ENCODE measurements around the gene DBX1.

Gene DBX1

GRCh38 chr11:20163783-20164481, 3.7 kb upstream of the DBX1 start:
- no peak overlapping the region for H2BK5ac ChIP-seq (ENCODE audit: low read length)
- no peak overlapping the region for H3K27ac ChIP-seq (ENCODE audit: low read depth, low read length)
- H3K4me1 ChIP-seq (ENCODE audit: control insufficient read depth, low read depth, low read length): peaks cover 3% of the 10 kb centered on the region
- H3K23ac ChIP-seq (ENCODE audit: low read length): no peak overlapping the region
- no peak overlapping the region for H4K5ac ChIP-seq (ENCODE audit: low read length)
- no peaks in the 10 kb centered on the region for H3K36me3 ChIP-seq (ENCODE audit: control insufficient read depth, insufficient read depth, low read length)
- H2BK120ac ChIP-seq (ENCODE audit: low read depth, low read length): no peak overlapping the region
- H3K79me2 ChIP-seq (ENCODE audit: control insufficient read depth, insufficient read depth, low read length): no peaks in the 10 kb centered on the region
- H3K56ac ChIP-seq (ENCODE audit: low read length): no peak overlapping the region
- WGBS (ENCODE audit: extremely low coverage, insufficient coverage, low lambda C conversion rate): no CpG with 5 or more reads among the region's 26 CpGs
- H3K18ac ChIP-seq (ENCODE audit: low read length): no peak overlapping the region
- H3K79me1 ChIP-seq (ENCODE audit: low read length): no peaks in the 10 kb centered on the region
- peaks cover 54% of the 10 kb centered on the region for H3K27me3 ChIP-seq (ENCODE audit: insufficient read depth, low read length, poor library complexity)
- H3K4ac ChIP-seq (ENCODE audit: low read depth, low read length): no peak overlapping the region
- H3K4me3 ChIP-seq (ENCODE audit: low read length): peak overlapping the region; percentile 19
- no peak overlapping the region for H4K8ac ChIP-seq (ENCODE audit: low read depth, low read length)
- H3K4me2 ChIP-seq (ENCODE audit: low read length): peak overlapping the region; percentile 52
- H2BK15ac ChIP-seq (replicated peaks; ENCODE audit: low read depth): no peak overlapping the region
- H3K9ac ChIP-seq (ENCODE audit: low read length): peak overlapping the region; percentile 4
- no peak overlapping the region for H2AK5ac ChIP-seq (ENCODE audit: low read length)
- DNase-seq: no peak

GRCh38 chr11:20162824-20163782, 2.8 kb upstream of the DBX1 start:
- WGBS (ENCODE audit: extremely low coverage, insufficient coverage, low lambda C conversion rate): no CpG with 5 or more reads among the region's 61 CpGs
- Histone ChIP-seq H2BK120ac (ENCODE audit: low read depth, low read length) (no peak overlapping the region), H3K4ac (ENCODE audit: low read depth, low read length) (no peak overlapping the region), H3K4me3 (ENCODE audit: low read length) (peak overlapping the region; percentile 19), H3K9ac (ENCODE audit: low read length) (peak overlapping the region; percentile 4), H3K27ac (ENCODE audit: low read depth, low read length) (no peak overlapping the region), H2BK5ac (ENCODE audit: low read length) (no peak overlapping the region), H3K18ac (ENCODE audit: low read length) (no peak overlapping the region), H3K4me1 (ENCODE audit: control insufficient read depth, low read depth, low read length) (peaks cover 3% of the 10 kb centered on the region), H4K8ac (ENCODE audit: low read depth, low read length) (no peak overlapping the region), H3K27me3 (ENCODE audit: insufficient read depth, low read length, poor library complexity) (peaks cover 61% of the 10 kb centered on the region), H3K23ac (ENCODE audit: low read length) (no peak overlapping the region), H3K79me1 (ENCODE audit: low read length) (no peaks in the 10 kb centered on the region), H3K36me3 (ENCODE audit: control insufficient read depth, insufficient read depth, low read length) (no peaks in the 10 kb centered on the region), H2AK5ac (ENCODE audit: low read length) (no peak overlapping the region), H2BK15ac (replicated peaks; ENCODE audit: low read depth) (no peak overlapping the region), H3K79me2 (ENCODE audit: control insufficient read depth, insufficient read depth, low read length) (no peaks in the 10 kb centered on the region), H4K5ac (ENCODE audit: low read length) (no peak overlapping the region), H3K56ac (ENCODE audit: low read length) (peak overlapping the region; percentile 49), H3K4me2 (ENCODE audit: low read length) (peak overlapping the region; percentile 52)
- DNase-seq: peak; percentile 78

- WGBS (ENCODE audit: extremely low coverage, insufficient coverage, low lambda C conversion rate): no CpG with 5 or more reads among the region's 24 CpGs
- peak; percentile 33 for DNase-seq
- no peak overlapping the region for H3K18ac ChIP-seq (ENCODE audit: low read length)
- no peaks in the 10 kb centered on the region for H3K79me2 ChIP-seq (ENCODE audit: control insufficient read depth, insufficient read depth, low read length)
- peaks cover 6% of the 10 kb centered on the region for H3K4me1 ChIP-seq (ENCODE audit: control insufficient read depth, low read depth, low read length)
- no peak overlapping the region for H4K5ac ChIP-seq (ENCODE audit: low read length)
- no peak overlapping the region for H2BK5ac ChIP-seq (ENCODE audit: low read length)
- H3K4ac ChIP-seq (ENCODE audit: low read depth, low read length): no peak overlapping the region
- H3K36me3 ChIP-seq (ENCODE audit: control insufficient read depth, insufficient read depth, low read length): no peaks in the 10 kb centered on the region
- no peak overlapping the region for H3K9ac ChIP-seq (ENCODE audit: low read length)
- H2AK5ac ChIP-seq (ENCODE audit: low read length): no peak overlapping the region
- no peak overlapping the region for H2BK15ac ChIP-seq (replicated peaks; ENCODE audit: low read depth)
- H3K27me3 ChIP-seq (ENCODE audit: insufficient read depth, low read length, poor library complexity): peaks cover 69% of the 10 kb centered on the region
- no peak overlapping the region for H4K8ac ChIP-seq (ENCODE audit: low read depth, low read length)
- no peak overlapping the region for H2BK120ac ChIP-seq (ENCODE audit: low read depth, low read length)
- no peaks in the 10 kb centered on the region for H3K79me1 ChIP-seq (ENCODE audit: low read length)
- no peak overlapping the region for H3K27ac ChIP-seq (ENCODE audit: low read depth, low read length)
- H3K4me3 ChIP-seq (ENCODE audit: low read length): no peak overlapping the region
- no peak overlapping the region for H3K56ac ChIP-seq (ENCODE audit: low read length)
- no peak overlapping the region for H3K23ac ChIP-seq (ENCODE audit: low read length)
- H3K4me2 ChIP-seq (ENCODE audit: low read length): no peak overlapping the region
Observed at GRCh38 chr11:20161923-20162744, 1.9 kb upstream of the DBX1 start.

GRCh38 chr11:20161230-20161918, 1.1 kb upstream of the DBX1 start:
- H3K4me1 ChIP-seq (ENCODE audit: control insufficient read depth, low read depth, low read length): peaks cover 6% of the 10 kb centered on the region
- no peak overlapping the region for H3K4me3 ChIP-seq (ENCODE audit: low read length)
- H2BK5ac ChIP-seq (ENCODE audit: low read length): no peak overlapping the region
- no peak overlapping the region for H2BK15ac ChIP-seq (replicated peaks; ENCODE audit: low read depth)
- peaks cover 72% of the 10 kb centered on the region for H3K27me3 ChIP-seq (ENCODE audit: insufficient read depth, low read length, poor library complexity)
- no peak overlapping the region for H3K27ac ChIP-seq (ENCODE audit: low read depth, low read length)
- H3K18ac ChIP-seq (ENCODE audit: low read length): no peak overlapping the region
- H4K8ac ChIP-seq (ENCODE audit: low read depth, low read length): no peak overlapping the region
- H3K4ac ChIP-seq (ENCODE audit: low read depth, low read length): no peak overlapping the region
- no peaks in the 10 kb centered on the region for H3K79me2 ChIP-seq (ENCODE audit: control insufficient read depth, insufficient read depth, low read length)
- no peak overlapping the region for H2AK5ac ChIP-seq (ENCODE audit: low read length)
- no peak overlapping the region for H3K9ac ChIP-seq (ENCODE audit: low read length)
- no peaks in the 10 kb centered on the region for H3K36me3 ChIP-seq (ENCODE audit: control insufficient read depth, insufficient read depth, low read length)
- H4K5ac ChIP-seq (ENCODE audit: low read length): no peak overlapping the region
- no CpG with 5 or more reads among the region's 29 CpGs for WGBS (ENCODE audit: extremely low coverage, insufficient coverage, low lambda C conversion rate)
- peak overlapping the region; percentile 7 for H3K4me2 ChIP-seq (ENCODE audit: low read length)
- no peak overlapping the region for H2BK120ac ChIP-seq (ENCODE audit: low read depth, low read length)
- no peaks in the 10 kb centered on the region for H3K79me1 ChIP-seq (ENCODE audit: low read length)
- H3K23ac ChIP-seq (ENCODE audit: low read length): no peak overlapping the region
- peak; percentile 86 for DNase-seq
- H3K56ac ChIP-seq (ENCODE audit: low read length): no peak overlapping the region
